ENCODE data around the gene LYZL4.

DNA sequence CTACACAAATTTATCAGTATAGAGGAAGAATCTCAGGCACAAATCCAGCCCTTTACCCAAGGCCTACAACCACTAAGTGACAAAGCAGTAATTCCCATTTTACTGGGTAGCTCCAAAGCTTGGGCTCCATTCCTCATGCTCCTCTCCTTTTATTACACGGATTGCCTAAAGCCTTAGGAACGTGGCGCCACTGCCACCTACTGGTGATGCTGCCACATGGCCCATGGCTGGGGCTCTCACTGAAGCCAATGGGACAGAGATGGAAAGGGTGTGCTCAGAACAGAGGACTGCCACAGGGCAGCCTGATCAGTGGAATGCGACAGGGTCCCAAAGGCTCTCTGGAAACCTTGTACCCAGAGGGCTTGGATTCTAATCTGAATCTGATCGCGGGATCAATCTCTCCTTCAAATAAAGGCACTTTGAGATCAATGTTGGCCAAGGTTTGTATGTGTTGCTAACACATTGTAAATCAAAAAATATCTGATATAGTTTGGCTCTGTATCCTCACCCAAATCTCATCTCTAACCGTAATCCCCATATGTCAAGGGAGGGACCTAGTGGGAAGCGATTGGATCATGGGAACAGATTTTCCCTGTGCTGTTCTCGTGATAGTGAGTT is 33.5 kb upstream of the LYZL4 start:
- TF ChIP-seq FOSL2 (IDR thresholded peaks at IDR 0.05; ENCODE audit: borderline replicate concordance, low read depth): no peak
- TF ChIP-seq, protein P1, sequence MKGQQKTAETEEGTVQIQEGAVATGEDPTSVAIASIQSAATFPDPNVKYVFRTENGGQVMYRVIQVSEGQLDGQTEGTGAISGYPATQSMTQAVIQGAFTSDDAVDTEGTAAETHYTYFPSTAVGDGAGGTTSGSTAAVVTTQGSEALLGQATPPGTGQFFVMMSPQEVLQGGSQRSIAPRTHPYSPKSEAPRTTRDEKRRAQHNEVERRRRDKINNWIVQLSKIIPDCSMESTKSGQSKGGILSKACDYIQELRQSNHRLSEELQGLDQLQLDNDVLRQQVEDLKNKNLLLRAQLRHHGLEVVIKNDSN (IDR thresholded peaks at IDR 0.05; ENCODE audit: borderline replicate concordance, low read depth): no peak
- TF ChIP-seq, protein P2, sequence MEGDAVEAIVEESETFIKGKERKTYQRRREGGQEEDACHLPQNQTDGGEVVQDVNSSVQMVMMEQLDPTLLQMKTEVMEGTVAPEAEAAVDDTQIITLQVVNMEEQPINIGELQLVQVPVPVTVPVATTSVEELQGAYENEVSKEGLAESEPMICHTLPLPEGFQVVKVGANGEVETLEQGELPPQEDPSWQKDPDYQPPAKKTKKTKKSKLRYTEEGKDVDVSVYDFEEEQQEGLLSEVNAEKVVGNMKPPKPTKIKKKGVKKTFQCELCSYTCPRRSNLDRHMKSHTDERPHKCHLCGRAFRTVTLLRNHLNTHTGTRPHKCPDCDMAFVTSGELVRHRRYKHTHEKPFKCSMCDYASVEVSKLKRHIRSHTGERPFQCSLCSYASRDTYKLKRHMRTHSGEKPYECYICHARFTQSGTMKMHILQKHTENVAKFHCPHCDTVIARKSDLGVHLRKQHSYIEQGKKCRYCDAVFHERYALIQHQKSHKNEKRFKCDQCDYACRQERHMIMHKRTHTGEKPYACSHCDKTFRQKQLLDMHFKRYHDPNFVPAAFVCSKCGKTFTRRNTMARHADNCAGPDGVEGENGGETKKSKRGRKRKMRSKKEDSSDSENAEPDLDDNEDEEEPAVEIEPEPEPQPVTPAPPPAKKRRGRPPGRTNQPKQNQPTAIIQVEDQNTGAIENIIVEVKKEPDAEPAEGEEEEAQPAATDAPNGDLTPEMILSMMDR (IDR thresholded peaks at IDR 0.05): peak; percentile 96
- TF ChIP-seq, protein P3, sequence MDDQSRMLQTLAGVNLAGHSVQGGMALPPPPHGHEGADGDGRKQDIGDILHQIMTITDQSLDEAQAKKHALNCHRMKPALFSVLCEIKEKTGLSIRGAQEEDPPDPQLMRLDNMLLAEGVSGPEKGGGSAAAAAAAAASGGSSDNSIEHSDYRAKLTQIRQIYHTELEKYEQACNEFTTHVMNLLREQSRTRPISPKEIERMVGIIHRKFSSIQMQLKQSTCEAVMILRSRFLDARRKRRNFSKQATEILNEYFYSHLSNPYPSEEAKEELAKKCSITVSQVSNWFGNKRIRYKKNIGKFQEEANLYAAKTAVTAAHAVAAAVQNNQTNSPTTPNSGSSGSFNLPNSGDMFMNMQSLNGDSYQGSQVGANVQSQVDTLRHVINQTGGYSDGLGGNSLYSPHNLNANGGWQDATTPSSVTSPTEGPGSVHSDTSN (IDR thresholded peaks at IDR 0.05): no peak
- no peak for TF ChIP-seq TAF1 (IDR thresholded peaks at IDR 0.05; ENCODE audit: borderline replicate concordance, low read depth, low read length)
- TF ChIP-seq NRF1 (IDR thresholded peaks at IDR 0.05; ENCODE audit: low read depth, low read length): no peak
- no peak for TF ChIP-seq MEF2A (IDR thresholded peaks at IDR 0.05; ENCODE audit: borderline replicate concordance, low read depth)
- no peak for TF ChIP-seq CHD2 (IDR thresholded peaks at IDR 0.05; ENCODE audit: low read length, partially characterized antibody)
- TF ChIP-seq, protein P4, sequence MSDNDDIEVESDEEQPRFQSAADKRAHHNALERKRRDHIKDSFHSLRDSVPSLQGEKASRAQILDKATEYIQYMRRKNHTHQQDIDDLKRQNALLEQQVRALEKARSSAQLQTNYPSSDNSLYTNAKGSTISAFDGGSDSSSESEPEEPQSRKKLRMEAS (IDR thresholded peaks at IDR 0.05; ENCODE audit: low read depth): peak; percentile 56
- TF ChIP-seq, protein P5, sequence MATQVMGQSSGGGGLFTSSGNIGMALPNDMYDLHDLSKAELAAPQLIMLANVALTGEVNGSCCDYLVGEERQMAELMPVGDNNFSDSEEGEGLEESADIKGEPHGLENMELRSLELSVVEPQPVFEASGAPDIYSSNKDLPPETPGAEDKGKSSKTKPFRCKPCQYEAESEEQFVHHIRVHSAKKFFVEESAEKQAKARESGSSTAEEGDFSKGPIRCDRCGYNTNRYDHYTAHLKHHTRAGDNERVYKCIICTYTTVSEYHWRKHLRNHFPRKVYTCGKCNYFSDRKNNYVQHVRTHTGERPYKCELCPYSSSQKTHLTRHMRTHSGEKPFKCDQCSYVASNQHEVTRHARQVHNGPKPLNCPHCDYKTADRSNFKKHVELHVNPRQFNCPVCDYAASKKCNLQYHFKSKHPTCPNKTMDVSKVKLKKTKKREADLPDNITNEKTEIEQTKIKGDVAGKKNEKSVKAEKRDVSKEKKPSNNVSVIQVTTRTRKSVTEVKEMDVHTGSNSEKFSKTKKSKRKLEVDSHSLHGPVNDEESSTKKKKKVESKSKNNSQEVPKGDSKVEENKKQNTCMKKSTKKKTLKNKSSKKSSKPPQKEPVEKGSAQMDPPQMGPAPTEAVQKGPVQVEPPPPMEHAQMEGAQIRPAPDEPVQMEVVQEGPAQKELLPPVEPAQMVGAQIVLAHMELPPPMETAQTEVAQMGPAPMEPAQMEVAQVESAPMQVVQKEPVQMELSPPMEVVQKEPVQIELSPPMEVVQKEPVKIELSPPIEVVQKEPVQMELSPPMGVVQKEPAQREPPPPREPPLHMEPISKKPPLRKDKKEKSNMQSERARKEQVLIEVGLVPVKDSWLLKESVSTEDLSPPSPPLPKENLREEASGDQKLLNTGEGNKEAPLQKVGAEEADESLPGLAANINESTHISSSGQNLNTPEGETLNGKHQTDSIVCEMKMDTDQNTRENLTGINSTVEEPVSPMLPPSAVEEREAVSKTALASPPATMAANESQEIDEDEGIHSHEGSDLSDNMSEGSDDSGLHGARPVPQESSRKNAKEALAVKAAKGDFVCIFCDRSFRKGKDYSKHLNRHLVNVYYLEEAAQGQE (IDR thresholded peaks at IDR 0.05; ENCODE audit: low read depth, low read length): no peak
- no peak for TF ChIP-seq RCOR1 (IDR thresholded peaks at IDR 0.05; ENCODE audit: low read length)
